ENCODE data around the gene CADM1. TPM values are rescaled to one million over a fixed set of nuclear protein-coding genes. Genes with fewer than 3 reads are reported as not detected.

The CADM1 gene
- polyA plus RNA-seq, 6 donors from 2014 or later: not detected

DNA sequence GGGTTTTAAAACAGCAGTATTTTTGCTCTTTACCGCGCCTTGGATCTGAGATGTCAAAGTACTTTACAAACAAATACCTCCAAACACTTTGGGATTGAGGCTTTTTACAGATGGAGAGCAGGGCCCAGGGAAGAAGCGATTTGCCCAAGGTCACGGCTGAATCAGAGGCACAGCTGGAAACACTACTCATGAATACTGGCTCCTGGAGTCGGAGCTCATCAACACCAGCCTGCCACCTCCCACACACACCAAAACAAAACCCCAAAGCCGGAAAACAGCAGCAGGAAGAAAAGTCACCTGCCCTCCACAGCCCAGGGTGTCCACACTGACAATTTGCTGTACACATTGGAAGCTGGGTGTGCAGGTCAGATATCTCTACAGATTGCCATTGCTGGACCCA, 339.4 kb downstream of the CADM1 start:
- Mint-ChIP-seq H3K36me3 (no peaks in the 10 kb centered on the region), H3K27me3 (peaks cover 9 to 20% (median 10%) of the 10 kb centered on the region in 3 donors), H3K9me3 (peaks cover 0 to 10% (median 0%) of the 10 kb centered on the region in 7 donors), H3K27ac (no peak overlapping the region), H3K4me1 (no peaks in the 10 kb centered on the region), H3K4me3 (no peak overlapping the region)
- no peak for DNase-seq
- no peak for ATAC-seq (ENCODE audit: low read depth in 2 of 2)

DNA sequence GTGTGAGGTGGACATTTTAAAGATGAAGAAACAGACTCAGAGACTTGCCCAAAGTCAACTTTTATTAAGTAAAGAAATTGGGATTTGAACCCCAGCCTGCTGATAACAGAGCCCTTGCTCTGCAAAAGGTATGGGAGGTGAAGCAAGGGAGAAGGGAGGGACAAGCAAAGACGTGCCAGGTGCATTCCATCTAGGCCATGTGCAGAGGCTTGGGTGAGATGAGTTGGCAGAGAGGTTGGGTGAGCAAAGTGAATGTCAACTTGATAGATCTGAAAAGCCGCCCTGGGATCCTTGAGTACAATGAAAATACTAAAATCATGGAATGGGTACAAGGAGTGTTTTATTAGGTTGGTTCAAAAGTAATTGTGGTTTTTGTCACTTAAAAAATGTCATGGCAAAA, 341.3 kb downstream of the CADM1 start:
- peak overlapping the region in 1 of 6 donors; percentile 8 for H3K27ac Mint-ChIP-seq
- no peaks in the 10 kb centered on the region for H3K36me3 Mint-ChIP-seq
- no peak for ATAC-seq (ENCODE audit: low read depth in 2 of 2)
- H3K27me3 Mint-ChIP-seq: peaks cover 9 to 20% (median 10%) of the 10 kb centered on the region in 3 donors
- H3K4me3 Mint-ChIP-seq: peak overlapping the region in 1 of 8 donors; percentile 35
- no peaks in the 10 kb centered on the region for H3K4me1 Mint-ChIP-seq
- peaks cover 0 to 10% (median 0%) of the 10 kb centered on the region in 7 donors for H3K9me3 Mint-ChIP-seq
- no peak for DNase-seq

DNA sequence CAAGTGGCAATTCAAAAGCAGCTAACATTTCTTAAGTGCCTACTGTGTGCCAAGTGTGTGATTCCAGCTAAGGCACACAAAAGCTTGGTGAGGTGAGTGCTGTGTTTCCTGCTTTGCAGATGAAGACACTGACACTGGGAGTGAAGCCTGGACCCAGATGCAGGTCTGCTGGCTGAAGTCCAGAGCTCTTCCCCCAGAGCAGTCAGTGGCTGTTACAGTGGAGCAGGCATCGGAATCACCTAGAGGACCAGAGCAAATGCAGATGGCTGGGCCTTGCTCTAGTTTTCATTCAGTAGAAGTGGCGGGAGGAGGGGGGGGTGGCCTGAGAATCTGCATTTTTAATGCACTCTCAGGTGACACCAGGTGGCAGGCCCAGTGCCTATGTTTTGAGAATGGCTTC, 342.3 kb downstream of the CADM1 start:
- DNase-seq (no peak), ATAC-seq (ENCODE audit: low read depth in 2 of 2) (no peak)
- no peaks in the 10 kb centered on the region for H3K36me3 Mint-ChIP-seq
- H3K4me1 Mint-ChIP-seq: no peaks in the 10 kb centered on the region
- H3K27ac Mint-ChIP-seq: no peak overlapping the region
- H3K9me3 Mint-ChIP-seq: peaks cover 0 to 10% (median 0%) of the 10 kb centered on the region in 7 donors
- no peak overlapping the region for H3K4me3 Mint-ChIP-seq
- peaks cover 9 to 20% (median 10%) of the 10 kb centered on the region in 3 donors for H3K27me3 Mint-ChIP-seq

DNA sequence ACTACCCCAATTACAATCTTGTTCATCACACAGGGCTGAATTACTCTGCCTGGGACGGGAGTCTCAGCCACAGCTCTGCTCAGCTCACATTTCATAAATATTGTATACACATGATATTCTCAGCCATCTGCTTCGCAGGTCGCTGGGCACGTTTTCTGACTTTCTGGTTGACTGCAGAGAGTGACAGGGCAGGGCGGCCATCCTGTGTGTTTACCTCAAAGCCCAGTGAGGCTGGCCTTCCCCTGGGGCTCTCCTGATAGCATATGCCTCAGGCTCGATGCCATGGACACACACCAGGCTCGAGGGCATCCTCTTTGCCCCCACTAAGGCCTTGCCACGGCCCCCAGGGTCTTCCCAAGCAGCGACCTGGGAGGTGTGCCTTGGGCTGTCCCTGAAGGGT, 345.0 kb downstream of the CADM1 start:
- DNase-seq: no peak
- no peaks in the 10 kb centered on the region for H3K4me1 Mint-ChIP-seq
- no peak overlapping the region for H3K27ac Mint-ChIP-seq
- H3K9me3 Mint-ChIP-seq: peaks cover 0 to 4% (median 0%) of the 10 kb centered on the region in 7 donors
- H3K27me3 Mint-ChIP-seq: peaks cover 5 to 11% (median 9%) of the 10 kb centered on the region in 3 donors
- no peak for ATAC-seq (ENCODE audit: low read depth in 2 of 2)
- no peaks in the 10 kb centered on the region for H3K36me3 Mint-ChIP-seq
- H3K4me3 Mint-ChIP-seq: no peak overlapping the region

DNA sequence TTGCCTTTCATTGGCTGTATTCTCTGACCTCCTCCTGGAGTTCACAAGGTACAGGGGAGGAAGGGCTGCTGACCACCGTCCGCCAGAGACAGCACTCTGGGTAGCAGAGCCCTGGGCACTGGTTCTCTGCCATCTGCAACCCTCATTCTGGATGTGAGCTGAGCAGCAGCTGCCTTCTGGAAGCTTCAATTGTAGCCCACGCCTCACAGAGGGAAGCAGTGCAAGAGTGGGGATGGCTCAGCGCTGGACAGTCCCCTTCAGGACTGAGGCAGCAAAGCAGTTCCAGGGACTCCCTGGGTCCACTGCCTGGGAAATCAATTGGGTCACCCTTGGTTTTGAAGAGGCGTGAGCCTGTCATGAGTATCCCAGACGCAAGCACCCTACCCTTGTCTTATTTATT, 346.2 kb downstream of the CADM1 start:
- no peaks in the 10 kb centered on the region for H3K4me1 Mint-ChIP-seq
- ATAC-seq (ENCODE audit: low read depth in 2 of 2): no peak
- peaks cover 0 to 7% (median 2%) of the 10 kb centered on the region in 7 donors for H3K9me3 Mint-ChIP-seq
- H3K36me3 Mint-ChIP-seq: no peaks in the 10 kb centered on the region
- no peak for DNase-seq
- no peak overlapping the region for H3K4me3 Mint-ChIP-seq
- peaks cover 5 to 11% (median 9%) of the 10 kb centered on the region in 3 donors for H3K27me3 Mint-ChIP-seq
- no peak overlapping the region for H3K27ac Mint-ChIP-seq

DNA sequence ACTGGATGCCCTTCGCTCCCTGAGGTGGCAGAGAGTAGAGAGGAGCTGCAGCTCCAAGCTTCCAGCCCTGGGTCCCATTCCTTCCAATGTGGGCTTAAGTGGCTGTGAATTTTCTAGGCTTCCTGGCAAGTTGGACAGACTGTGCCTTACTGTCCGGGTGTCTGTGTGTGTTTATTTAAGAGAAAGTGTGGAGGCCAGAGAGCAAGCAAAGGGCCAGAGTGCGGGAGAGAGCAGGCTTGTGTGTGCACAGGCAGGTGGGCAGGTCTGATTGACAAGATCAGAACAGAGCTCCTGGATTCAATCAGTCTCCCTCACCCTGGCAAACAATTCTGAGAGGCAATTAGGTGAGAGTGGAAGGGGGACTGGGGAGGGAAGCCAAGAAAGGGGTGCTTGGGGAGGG, 347.0 kb downstream of the CADM1 start:
- no peak overlapping the region for H3K4me3 Mint-ChIP-seq
- H3K27me3 Mint-ChIP-seq: peaks cover 0 to 11% (median 2%) of the 10 kb centered on the region in 3 donors
- no peak for DNase-seq
- no peak overlapping the region for H3K27ac Mint-ChIP-seq
- H3K9me3 Mint-ChIP-seq: peaks cover 0 to 11% (median 2%) of the 10 kb centered on the region in 7 donors
- no peaks in the 10 kb centered on the region for H3K36me3 Mint-ChIP-seq
- no peaks in the 10 kb centered on the region for H3K4me1 Mint-ChIP-seq
- ATAC-seq (ENCODE audit: low read depth in 2 of 2): no peak

DNA sequence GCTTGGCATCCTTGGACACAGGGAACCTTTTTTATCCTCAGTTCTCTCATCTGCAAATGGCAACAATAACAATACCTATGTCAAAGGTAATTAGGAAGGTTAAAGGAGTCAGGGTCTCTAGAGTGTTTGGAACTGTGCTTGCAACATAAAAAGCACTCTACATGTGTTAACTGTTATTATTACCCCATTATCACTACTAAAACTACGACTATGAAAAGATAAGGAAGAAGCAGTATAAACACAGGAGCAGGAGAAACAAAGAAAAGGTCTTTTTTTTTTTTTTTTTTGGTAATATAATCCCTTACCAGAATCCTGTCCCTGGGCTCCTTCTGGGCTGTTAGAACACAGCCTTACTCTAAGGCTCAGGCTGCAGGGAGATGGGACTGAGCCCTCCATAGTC, 348.2 kb downstream of the CADM1 start:
- peaks cover 0 to 11% (median 3%) of the 10 kb centered on the region in 7 donors for H3K9me3 Mint-ChIP-seq
- H3K4me3 Mint-ChIP-seq: no peak overlapping the region

DNA sequence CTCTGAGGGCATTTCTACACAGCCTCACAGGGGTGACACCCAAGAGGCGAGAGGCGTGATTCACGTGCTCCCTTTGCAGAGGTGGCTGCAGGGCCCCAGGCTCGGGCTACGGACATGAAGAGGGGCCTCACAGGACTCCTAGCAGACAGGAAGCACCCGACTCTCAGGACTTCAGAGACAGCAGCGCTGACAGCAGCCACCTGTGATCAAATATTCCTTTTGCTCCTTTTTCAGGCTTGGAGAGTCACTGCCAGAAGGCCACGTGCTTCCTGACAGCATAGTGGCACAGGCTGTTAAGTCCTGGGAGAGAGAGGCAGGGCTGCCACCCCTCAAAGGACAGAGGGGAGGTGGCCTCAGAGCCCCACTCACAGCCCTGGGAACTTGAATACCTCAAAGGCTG, 348.9 kb downstream of the CADM1 start:
- Mint-ChIP-seq H3K9me3 (peaks cover 0 to 7% (median 3%) of the 10 kb centered on the region in 7 donors), H3K4me1 (no peaks in the 10 kb centered on the region), H3K36me3 (no peaks in the 10 kb centered on the region), H3K27ac (no peak overlapping the region), H3K4me3 (no peak overlapping the region), H3K27me3 (no peaks in the 10 kb centered on the region)
- no peak for ATAC-seq (ENCODE audit: low read depth in 2 of 2)
- DNase-seq: no peak

More for the DNA sequence above, 348.2 kb downstream of the CADM1 start:
- Mint-ChIP-seq H3K4me1 (no peaks in the 10 kb centered on the region), H3K36me3 (no peaks in the 10 kb centered on the region), H3K27ac (no peak overlapping the region), H3K27me3 (peaks cover 0 to 6% (median 0%) of the 10 kb centered on the region in 3 donors)
- DNase-seq: no peak
- no peak for ATAC-seq (ENCODE audit: low read depth in 2 of 2)

DNA sequence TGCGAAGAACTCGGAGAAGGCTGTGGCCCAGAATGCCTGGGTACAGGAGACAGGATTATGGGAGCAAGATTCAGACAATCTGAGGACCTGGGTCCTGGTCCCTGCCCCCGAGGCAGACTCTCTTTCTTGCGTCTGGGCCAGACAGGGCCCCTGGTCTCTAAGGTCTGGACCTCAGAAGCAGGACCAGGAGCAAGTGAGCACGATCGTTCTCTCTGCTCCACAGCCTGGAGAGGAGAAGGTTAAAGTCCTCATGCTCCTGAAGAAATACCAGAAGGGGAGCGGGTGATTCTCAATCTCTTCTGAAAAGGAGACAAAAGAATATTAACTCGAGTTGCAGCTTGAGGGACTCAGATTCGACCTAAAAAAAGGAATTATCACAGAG, 349.9 kb downstream of the CADM1 start:
- Mint-ChIP-seq H3K27ac (no peak overlapping the region), H3K9me3 (peaks cover 0 to 7% (median 3%) of the 10 kb centered on the region in 7 donors), H3K36me3 (no peaks in the 10 kb centered on the region), H3K4me3 (no peak overlapping the region), H3K4me1 (no peaks in the 10 kb centered on the region), H3K27me3 (no peaks in the 10 kb centered on the region)
- DNase-seq (no peak), ATAC-seq (ENCODE audit: low read depth in 2 of 2) (no peak)

DNA sequence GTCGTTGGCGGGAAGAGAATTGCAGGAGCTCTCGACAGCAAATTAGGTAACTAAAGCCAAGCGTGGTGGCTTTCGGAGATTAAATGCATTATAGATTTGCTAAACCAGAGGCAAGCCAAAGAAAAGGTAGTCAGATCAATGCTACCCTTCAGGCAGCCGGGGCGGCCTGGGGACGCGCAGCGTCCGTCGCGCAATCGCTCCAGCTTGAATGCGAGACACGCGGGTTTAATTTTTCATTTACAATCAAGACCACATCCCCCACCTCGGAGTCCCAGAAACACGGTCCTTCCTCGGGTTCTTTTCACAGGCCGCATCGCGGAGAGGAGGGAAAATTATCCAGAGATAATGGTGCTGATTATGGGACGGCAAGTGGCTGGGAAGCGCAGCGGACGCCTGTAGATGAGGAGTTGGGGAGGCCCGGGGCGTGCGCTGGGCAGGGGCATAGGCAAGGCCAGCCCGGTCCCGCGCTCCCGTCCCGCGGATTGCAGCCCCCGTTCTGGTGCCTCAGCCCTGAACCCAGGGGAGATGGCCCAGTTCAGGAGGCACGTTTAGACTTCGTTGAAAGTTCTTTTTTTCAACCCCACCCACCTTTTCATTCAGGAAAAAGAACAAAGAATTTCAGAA, 350.4 kb downstream of the CADM1 start:
- Mint-ChIP-seq H3K27ac (no peak overlapping the region), H3K4me3 (no peak overlapping the region), H3K27me3 (no peaks in the 10 kb centered on the region), H3K9me3 (peaks cover 0 to 7% (median 3%) of the 10 kb centered on the region in 7 donors), H3K36me3 (no peaks in the 10 kb centered on the region), H3K4me1 (no peaks in the 10 kb centered on the region)
- DNase-seq (no peak), ATAC-seq (ENCODE audit: low read depth in 2 of 2) (no peak)

DNA sequence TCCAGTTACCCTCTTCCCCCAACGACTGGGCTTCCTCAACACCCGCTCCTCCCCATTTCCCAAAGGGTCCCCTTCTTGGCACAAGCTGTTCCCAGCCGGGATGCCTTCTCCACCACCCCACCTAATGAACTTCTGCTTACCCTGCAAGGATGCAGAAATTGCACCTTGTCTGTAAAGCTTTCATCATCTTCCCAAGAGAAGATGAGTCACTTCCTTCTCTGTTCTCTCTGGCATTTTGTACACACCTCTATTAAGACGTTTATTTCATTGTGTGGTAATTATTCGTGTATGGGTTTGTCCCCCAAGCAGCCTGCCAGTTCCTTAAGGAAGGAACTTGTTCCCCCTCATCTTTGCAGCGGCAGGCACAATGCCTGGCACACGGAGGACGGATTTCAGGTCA, 351.1 kb downstream of the CADM1 start:
- Mint-ChIP-seq H3K36me3 (no peaks in the 10 kb centered on the region), H3K4me3 (no peak overlapping the region)

DNA sequence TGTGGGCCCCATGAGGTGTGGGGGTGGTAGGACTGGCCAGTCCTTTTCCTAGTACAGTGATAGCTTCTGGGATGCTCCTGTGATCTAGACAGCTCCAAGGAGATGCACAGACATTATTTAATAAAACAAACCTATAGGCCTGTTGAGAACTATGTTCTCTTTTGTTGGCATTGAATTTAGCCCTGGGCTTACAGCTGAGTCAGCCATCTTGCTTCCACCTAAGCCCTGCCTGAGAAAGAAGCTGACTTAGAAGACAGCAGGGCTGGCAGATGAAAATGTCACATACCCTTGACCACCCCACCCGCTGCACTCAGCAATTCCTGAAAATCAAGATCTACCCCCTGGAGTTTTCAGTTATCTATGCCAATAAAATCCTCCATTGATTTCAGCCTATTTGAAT, 353.2 kb downstream of the CADM1 start:
- no peak for DNase-seq
- Mint-ChIP-seq H3K27me3 (peaks cover 0 to 10% (median 0%) of the 10 kb centered on the region in 3 donors), H3K4me1 (peaks cover 0 to 8% (median 0%) of the 10 kb centered on the region in 3 donors), H3K27ac (no peak overlapping the region), H3K36me3 (no peaks in the 10 kb centered on the region), H3K4me3 (no peak overlapping the region), H3K9me3 (peaks cover 0 to 23% (median 3%) of the 10 kb centered on the region in 7 donors)
- no peak for ATAC-seq (ENCODE audit: low read depth in 2 of 2)

More for the DNA sequence above, 351.1 kb downstream of the CADM1 start:
- DNase-seq: no peak
- no peaks in the 10 kb centered on the region for H3K27me3 Mint-ChIP-seq
- H3K9me3 Mint-ChIP-seq: peaks cover 0 to 11% (median 3%) of the 10 kb centered on the region in 7 donors
- H3K4me1 Mint-ChIP-seq: no peaks in the 10 kb centered on the region
- ATAC-seq (ENCODE audit: low read depth in 2 of 2): no peak
- no peak overlapping the region for H3K27ac Mint-ChIP-seq

DNA sequence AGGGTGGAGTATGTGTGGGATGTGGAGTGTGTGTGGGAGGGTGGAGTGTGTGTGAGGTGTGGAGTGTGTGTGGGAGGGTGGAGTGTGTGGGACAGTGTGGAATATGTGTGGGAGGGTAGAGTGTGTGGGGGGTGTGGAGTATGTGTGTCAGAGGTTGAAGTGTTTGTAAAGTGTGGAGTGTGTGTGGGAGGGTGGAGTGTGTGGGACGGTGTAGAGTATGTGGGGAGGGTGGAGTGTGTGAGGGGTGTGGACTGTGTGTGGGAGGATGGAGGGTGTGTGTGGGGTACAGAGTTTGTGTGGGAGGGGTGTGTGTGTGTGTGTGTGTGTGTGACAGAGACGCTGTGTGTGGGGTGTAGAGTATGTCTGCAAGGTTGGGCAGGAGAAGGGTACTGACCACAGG, 355.5 kb downstream of the CADM1 start:
- Mint-ChIP-seq H3K4me1 (peaks cover 0 to 8% (median 0%) of the 10 kb centered on the region in 3 donors), H3K4me3 (no peak overlapping the region), H3K27ac (no peak overlapping the region), H3K27me3 (peaks cover 0 to 24% (median 0%) of the 10 kb centered on the region in 3 donors), H3K9me3 (peaks cover 0 to 27% (median 4%) of the 10 kb centered on the region in 7 donors), H3K36me3 (no peaks in the 10 kb centered on the region)
- ATAC-seq (ENCODE audit: low read depth in 2 of 2) (no peak), DNase-seq (no peak)

DNA sequence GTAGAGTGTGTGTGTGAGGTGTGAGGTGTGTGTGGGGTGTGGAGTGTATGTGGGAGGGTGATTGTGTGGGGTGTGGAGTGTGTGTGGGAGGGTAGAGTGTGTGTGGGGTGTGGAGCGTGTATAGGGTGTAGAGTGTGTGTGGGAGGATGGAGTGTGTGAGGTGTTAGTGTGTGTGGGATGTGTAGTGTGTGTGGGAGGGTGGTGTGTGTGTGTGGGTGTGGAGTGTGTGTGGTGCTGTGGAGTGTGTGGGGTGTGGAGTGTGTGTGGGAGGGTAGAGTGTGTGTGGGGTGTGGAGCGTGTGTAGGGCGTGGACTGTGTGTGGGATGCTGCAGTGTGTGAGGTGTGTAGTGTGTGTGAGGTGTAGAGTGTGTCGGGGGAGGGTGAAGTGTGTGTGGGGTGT, 356.1 kb downstream of the CADM1 start:
- H3K36me3 Mint-ChIP-seq: no peaks in the 10 kb centered on the region
- peaks cover 0 to 8% (median 0%) of the 10 kb centered on the region in 3 donors for H3K4me1 Mint-ChIP-seq
- peaks cover 0 to 25% (median 4%) of the 10 kb centered on the region in 7 donors for H3K9me3 Mint-ChIP-seq
- no peak overlapping the region for H3K27ac Mint-ChIP-seq
- no peak overlapping the region for H3K4me3 Mint-ChIP-seq
- no peak for ATAC-seq (ENCODE audit: low read depth in 2 of 2)
- DNase-seq: no peak
- peaks cover 0 to 24% (median 0%) of the 10 kb centered on the region in 3 donors for H3K27me3 Mint-ChIP-seq
